Activated CD4-positive, alpha-beta T cell treated with anti-CD3 and anti-CD28 coated beads, Interleukin-2, amount 10 ng/mL, durations not matched to agents 24 days and 14 days (primary cell): ENCODE measurements around the gene ADAMTS19. TPM values are rescaled to one million over a fixed set of nuclear protein-coding genes. Genes with fewer than 3 reads are reported as not detected.

ENCODE experiments used
- DNase-seq: peaks from one replicate; pipeline ENCODE4 v3.0.0; 2022
- H3K27ac Mint-ChIP-seq: one replicate; pipeline ENCODE4 v1.8.0; 2022; ENCODE audit warnings: mild to moderate bottlenecking, mixed read lengths
- H3K27me3 Mint-ChIP-seq: one replicate; pipeline ENCODE4 v1.8.0; 2022; ENCODE audit warnings: mixed read lengths
- H3K36me3 Mint-ChIP-seq: one replicate; pipeline ENCODE4 v1.8.0; 2022; ENCODE audit warnings: low read depth, mild to moderate bottlenecking, mixed read lengths
- H3K4me1 Mint-ChIP-seq: one replicate; pipeline ENCODE4 v1.8.0; 2021; ENCODE audit warnings: mixed read lengths
- H3K4me3 Mint-ChIP-seq: one replicate; pipeline ENCODE4 v1.8.0; 2022; ENCODE audit warnings: mild to moderate bottlenecking, moderate library complexity, mixed read lengths
- H3K9me3 Mint-ChIP-seq: one replicate; pipeline ENCODE4 v1.8.0; 2021; ENCODE audit warnings: mixed read lengths
- intact Hi-C: fragments of 100-400 bp; cut with micrococcal nuclease; formaldehyde crosslinking; loops from one replicate; pipeline ENCODE4 v1.15.1; 2023
- total RNA-seq: library from RNA; stranded (reverse); gene quantifications from 2 replicates; pipeline ENCODE4 v1.2.3, GENCODE V29; 2022

Gene ADAMTS19
- total RNA-seq, 1 donor from 2014 or later, result not detected

DNA sequence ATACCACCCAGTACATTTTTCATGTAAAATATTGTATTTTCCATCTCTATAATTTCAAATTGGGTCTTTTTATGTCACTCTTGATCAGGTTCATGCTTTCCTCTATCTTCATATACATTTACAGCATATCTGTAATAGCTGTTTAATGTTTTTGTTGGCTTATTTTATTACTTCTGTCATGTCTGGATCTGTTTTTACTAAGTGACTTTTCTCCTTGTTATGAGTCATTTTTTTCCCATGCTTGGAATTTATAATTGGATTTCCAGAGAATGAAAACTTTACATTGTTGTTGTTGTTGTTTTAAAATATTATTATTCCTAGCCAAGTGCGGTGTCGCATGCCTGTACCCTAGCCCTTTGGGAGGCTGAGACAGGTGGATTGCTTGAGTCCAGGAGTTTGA is 5.6 kb upstream of the ADAMTS19 start:
- Mint-ChIP-seq H3K4me3 (no peak overlapping the region), H3K27me3 (peaks cover 17% of the 10 kb centered on the region), H3K9me3 (no peaks in the 10 kb centered on the region), H3K27ac (no peak overlapping the region), H3K4me1 (no peaks in the 10 kb centered on the region), H3K36me3 (no peaks in the 10 kb centered on the region)
- intact Hi-C loops, result no loop called here
- DNase-seq, result no peak

DNA sequence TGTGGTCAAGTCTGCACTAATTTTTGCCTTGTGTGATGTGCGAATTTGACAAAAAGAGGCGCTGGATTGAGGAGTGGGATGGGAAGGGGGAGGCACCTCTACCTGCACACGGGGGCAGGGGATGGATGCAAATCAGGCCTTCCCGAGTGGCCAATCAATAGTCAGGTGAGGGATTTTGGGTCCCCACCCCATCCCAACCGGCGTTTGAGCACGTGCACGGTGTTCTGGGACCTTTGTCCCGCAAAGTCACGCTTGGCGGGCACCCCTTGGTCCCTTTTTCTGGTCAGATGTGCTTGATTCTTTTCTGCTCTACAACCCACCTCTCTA is 685 bp upstream of the ADAMTS19 start:
- Mint-ChIP-seq H3K27ac (no peak overlapping the region), H3K4me3 (no peak overlapping the region), H3K9me3 (no peaks in the 10 kb centered on the region), H3K36me3 (no peaks in the 10 kb centered on the region), H3K4me1 (peaks cover 5% of the 10 kb centered on the region), H3K27me3 (peaks cover 47% of the 10 kb centered on the region)
- intact Hi-C loops, result no loop called here
- no peak for DNase-seq

DNA sequence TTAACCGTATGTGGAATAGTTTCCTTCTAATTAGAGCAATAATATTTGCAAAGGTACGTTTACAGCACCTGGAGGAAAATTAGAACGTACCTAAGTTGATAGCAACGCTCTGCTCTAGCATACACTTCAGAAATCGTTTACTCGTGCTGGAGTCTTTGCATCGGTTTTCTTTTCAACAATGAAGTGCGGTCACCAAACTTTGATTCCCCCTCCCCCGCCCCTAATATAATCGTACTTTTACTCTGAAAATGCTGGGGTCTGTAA is 506 bp downstream of the ADAMTS19 start:
- Mint-ChIP-seq H3K27ac (no peak overlapping the region), H3K27me3 (peaks cover 47% of the 10 kb centered on the region), H3K9me3 (no peaks in the 10 kb centered on the region), H3K4me3 (peak overlapping the region; percentile 27), H3K4me1 (peaks cover 5% of the 10 kb centered on the region), H3K36me3 (no peaks in the 10 kb centered on the region)
- intact Hi-C loops, result no loop called here
- no peak for DNase-seq

DNA sequence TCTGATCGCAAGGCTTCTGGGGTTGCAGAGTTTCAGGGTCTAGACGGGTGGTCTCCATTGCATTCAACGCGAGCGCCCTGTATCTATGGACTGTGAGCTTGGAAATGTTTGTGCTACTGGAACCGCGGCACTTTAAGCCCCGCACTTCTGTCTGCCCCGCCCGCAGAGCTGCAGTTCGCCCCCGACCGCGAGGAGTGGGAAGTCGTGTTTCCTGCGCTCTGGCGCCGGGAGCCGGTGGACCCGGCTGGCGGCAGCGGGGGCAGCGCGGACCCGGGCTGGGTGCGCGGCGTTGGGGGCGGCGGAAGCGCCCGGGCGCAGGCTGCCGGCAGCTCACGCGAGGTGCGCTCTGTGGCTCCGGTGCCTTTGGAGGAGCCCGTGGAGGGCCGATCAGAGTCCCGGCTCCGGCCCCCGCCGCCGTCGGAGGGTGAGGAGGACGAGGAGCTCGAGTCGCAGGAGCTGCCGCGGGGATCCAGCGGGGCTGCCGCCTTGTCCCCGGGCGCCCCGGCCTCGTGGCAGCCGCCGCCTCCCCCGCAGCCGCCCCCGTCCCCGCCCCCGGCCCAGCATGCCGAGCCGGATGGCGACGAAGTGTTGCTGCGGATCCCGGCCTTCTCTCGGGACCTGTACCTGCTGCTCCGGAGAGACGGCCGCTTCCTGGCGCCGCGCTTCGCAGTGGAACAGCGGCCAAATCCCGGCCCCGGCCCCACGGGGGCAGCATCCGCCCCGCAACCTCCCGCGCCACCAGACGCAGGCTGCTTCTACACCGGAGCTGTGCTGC is 1.0 kb downstream of the ADAMTS19 start:
- peaks cover 47% of the 10 kb centered on the region for H3K27me3 Mint-ChIP-seq
- no peaks in the 10 kb centered on the region for H3K9me3 Mint-ChIP-seq
- H3K4me3 Mint-ChIP-seq, result no peak overlapping the region

DNA sequence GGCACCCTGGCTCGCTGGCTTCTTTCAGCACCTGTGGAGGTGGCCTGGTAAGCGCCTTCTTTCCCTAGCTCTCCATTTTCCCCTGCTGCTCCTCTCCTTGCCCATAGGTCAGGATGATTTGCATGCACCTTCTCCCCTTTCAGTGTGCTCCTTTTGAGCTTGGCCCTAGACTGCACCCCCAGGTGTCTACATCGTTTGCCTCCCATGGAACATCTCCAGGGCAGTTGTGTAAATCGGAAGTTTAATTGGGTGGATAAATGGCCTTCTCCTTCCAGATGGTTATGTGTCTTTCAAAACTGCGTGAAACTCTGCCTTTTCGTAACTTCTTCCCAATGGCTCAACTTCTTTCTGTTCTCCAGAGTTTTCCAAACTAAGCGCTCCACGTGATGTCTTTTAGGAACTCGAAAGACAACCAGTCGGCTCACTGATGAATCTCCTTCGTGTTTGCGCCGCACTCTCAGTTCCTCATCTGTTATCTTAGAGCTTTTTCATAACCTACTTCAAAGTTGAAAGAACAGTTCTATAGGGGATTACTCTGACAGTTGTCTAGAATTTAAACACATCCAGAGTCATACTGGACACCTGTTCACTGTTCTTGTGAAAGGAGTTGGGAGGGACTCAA is 1.7 kb downstream of the ADAMTS19 start:
- H3K27me3 Mint-ChIP-seq, result peaks cover 47% of the 10 kb centered on the region
- no peaks in the 10 kb centered on the region for H3K36me3 Mint-ChIP-seq
- no peaks in the 10 kb centered on the region for H3K9me3 Mint-ChIP-seq
- peaks cover 5% of the 10 kb centered on the region for H3K4me1 Mint-ChIP-seq
- H3K27ac Mint-ChIP-seq, result no peak overlapping the region
- DNase-seq, result no peak
- peak overlapping the region; percentile 43 for H3K4me3 Mint-ChIP-seq
- intact Hi-C loops, result no loop called here

More for the DNA sequence above, 1.0 kb downstream of the ADAMTS19 start:
- intact Hi-C loops, result no loop called here
- no peaks in the 10 kb centered on the region for H3K36me3 Mint-ChIP-seq
- peaks cover 5% of the 10 kb centered on the region for H3K4me1 Mint-ChIP-seq
- DNase-seq, result peak; percentile 56
- no peak overlapping the region for H3K27ac Mint-ChIP-seq

DNA sequence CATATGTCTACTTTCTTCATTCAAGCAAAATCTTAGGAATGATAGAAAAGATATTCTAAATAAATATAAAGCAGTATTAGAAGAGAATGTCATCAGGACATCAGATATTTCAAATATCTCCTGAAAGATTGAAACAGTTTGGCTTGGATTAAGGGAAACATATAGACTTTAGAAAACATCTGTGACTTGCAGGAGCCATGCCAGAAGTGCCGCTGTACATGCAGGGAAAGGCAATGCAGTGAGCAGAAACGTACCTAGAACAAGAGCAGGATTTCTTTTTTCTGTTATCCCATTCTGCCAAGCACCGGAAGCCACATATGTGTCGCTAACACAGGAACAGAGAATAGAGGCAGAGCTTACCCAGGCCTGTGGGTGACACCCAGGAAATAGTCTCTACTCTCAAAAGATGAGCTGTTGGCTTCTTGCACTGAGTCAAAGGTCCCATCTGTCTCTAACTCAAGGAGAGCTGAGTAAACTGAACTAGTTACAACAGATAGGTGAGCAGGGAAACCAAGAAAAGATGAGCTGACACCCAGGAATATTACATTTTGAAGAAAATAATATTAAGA is 5.8 kb downstream of the ADAMTS19 start:
- DNase-seq, result no peak
- no peak overlapping the region for H3K4me3 Mint-ChIP-seq
- H3K4me1 Mint-ChIP-seq, result peaks cover 3% of the 10 kb centered on the region
- H3K27me3 Mint-ChIP-seq, result peaks cover 20% of the 10 kb centered on the region
- H3K27ac Mint-ChIP-seq, result no peak overlapping the region
- intact Hi-C loops, result no loop called here
- H3K36me3 Mint-ChIP-seq, result no peaks in the 10 kb centered on the region
- no peaks in the 10 kb centered on the region for H3K9me3 Mint-ChIP-seq

DNA sequence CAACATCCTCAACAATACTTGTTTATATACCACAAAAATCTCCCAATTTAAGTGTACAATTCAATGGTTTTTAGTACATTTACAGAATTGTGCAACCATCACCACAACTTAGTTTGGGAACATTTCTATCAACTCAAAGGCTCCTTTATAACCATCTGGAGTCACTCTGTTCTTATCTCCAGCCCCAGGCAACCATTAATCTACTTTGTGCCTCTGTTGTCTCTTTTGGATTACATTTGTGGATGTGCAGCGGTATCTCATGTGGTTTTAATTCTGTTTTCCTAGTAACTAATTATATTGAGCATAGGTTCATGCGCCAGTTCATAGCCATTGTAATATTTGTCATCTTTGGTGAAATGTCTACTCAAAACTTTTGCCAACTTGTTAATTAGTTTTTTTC is 14.4 kb downstream of the ADAMTS19 start:
- H3K4me1 Mint-ChIP-seq, result no peaks in the 10 kb centered on the region
- H3K27me3 Mint-ChIP-seq, result no peaks in the 10 kb centered on the region
- DNase-seq, result no peak
- intact Hi-C loops, result no loop called here
- H3K9me3 Mint-ChIP-seq, result no peaks in the 10 kb centered on the region
- no peak overlapping the region for H3K4me3 Mint-ChIP-seq
- no peak overlapping the region for H3K27ac Mint-ChIP-seq
- H3K36me3 Mint-ChIP-seq, result no peaks in the 10 kb centered on the region

DNA sequence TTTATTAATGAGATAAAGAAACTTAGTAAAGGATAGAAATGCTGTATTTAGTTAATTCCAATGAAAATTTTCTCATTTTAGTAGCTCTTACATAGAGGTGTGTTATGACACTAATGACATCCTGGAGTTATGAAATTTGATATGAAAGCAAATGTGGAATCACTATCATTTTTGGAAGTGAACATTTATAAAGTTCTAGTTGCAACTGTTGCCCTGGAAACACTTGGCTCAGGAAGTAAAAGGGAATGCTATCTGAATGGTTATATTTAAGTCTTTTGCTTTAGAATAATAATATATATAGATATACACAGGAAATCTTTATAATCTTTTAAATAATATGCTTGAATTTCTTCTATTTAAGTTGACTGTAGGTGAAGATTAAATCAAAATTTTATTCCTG is 16.7 kb downstream of the ADAMTS19 start:
- no peak for DNase-seq
- H3K9me3 Mint-ChIP-seq, result no peaks in the 10 kb centered on the region
- no peaks in the 10 kb centered on the region for H3K4me1 Mint-ChIP-seq
- no peak overlapping the region for H3K27ac Mint-ChIP-seq
- H3K27me3 Mint-ChIP-seq, result no peaks in the 10 kb centered on the region
- intact Hi-C loops, result no loop called here
- no peak overlapping the region for H3K4me3 Mint-ChIP-seq
- no peaks in the 10 kb centered on the region for H3K36me3 Mint-ChIP-seq

DNA sequence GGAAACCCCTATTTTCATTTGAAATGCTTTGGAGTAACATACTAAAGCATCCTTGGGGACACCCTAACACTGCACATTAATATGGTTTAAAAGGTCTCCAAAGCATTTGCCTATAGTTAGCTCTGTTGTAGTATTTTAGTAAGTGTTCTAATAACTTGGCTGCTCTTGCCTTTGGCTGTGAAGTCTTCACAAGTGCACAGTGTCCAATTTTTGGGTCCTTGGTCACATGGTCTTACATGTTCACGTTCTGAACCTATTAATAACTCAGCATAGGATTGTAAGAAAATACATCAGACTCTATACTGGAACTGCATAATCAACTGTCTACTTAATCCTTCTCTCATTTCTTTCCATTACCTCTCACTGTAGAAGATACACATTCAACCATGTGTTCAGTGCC is 17.4 kb downstream of the ADAMTS19 start:
- intact Hi-C loops, result no loop called here
- no peaks in the 10 kb centered on the region for H3K9me3 Mint-ChIP-seq
- no peak overlapping the region for H3K27ac Mint-ChIP-seq
- no peak for DNase-seq
- H3K27me3 Mint-ChIP-seq, result no peaks in the 10 kb centered on the region
- no peak overlapping the region for H3K4me3 Mint-ChIP-seq
- H3K4me1 Mint-ChIP-seq, result no peaks in the 10 kb centered on the region
- no peaks in the 10 kb centered on the region for H3K36me3 Mint-ChIP-seq

DNA sequence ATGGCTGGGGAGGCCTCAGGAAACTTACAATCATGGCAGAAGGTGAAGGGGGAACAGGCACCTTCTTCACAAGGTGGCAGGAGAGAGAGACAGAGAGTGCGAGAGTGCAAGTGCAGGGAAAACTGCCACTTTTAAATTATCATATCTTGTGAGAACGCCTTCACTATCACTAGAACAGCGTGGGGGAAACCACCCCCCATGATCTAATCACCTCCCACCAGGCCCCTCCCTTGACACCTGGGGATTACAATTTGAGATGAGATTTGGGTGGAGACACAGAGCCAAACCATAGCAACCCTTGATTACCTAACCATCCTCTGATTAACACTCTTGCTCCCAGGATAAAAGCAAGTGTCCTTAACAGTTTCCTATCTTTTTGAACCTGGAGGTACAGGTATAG is 21.1 kb downstream of the ADAMTS19 start:
- Mint-ChIP-seq H3K27me3 (no peaks in the 10 kb centered on the region), H3K36me3 (no peaks in the 10 kb centered on the region), H3K27ac (no peak overlapping the region), H3K4me3 (no peak overlapping the region), H3K4me1 (no peaks in the 10 kb centered on the region), H3K9me3 (no peaks in the 10 kb centered on the region)
- intact Hi-C loops, result no loop called here
- no peak for DNase-seq

DNA sequence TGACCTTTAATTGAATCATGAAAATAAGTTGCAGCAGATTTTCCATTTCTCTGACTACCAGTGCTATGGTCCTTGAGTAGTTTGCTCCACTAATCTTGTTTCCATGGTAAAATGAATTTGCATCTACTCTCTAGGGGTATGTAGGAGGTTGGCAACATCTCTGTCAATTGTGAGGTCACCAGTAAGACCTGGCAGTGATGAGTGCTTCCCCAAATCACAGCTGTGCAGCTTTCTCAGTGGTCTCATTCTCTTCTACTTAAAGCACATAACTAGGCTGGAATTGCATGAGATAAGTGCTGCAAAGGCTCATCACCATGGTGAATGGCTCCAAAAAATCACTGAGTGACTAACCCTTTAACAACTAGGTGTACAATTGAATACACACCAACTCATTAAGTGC is 36.3 kb downstream of the ADAMTS19 start:
- H3K9me3 Mint-ChIP-seq, result no peaks in the 10 kb centered on the region
- H3K36me3 Mint-ChIP-seq, result no peaks in the 10 kb centered on the region
- no peaks in the 10 kb centered on the region for H3K27me3 Mint-ChIP-seq
- H3K4me1 Mint-ChIP-seq, result no peaks in the 10 kb centered on the region
- DNase-seq, result no peak
- no peak overlapping the region for H3K27ac Mint-ChIP-seq
- intact Hi-C loops, result no loop called here
- H3K4me3 Mint-ChIP-seq, result no peak overlapping the region

DNA sequence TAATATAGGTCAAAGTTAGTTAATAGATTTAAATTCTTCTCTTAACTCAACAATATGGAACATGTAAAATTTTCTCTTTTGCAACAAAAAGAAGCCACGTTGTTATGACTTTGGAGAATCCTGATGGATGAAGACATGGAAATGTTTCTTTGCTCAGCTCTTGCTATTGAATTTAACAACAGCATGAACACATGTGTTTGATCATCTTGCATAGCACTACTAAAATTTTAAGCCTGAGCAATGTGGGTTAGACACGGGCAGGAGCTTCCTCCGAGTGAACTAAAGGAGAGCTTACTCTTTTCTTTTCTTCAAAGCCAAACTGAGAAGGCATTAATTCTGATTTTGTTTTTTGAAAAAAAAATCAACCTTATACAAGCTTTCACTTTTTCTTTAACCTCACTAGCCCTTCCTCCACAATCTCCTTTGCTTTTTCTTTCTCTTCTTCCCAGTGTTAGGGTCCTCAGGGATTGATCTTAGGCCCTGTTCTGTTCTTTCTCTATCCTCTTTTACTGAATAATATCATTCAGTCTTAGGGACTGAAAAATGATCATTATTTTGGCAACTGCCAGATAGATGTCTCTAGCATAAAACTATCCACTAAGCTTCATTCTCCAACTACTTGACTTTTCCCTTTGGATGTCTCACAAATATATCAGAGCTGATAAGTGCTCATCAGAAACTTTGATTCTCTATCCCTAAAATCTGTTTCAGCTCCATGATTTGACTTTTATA is 36.9 kb downstream of the ADAMTS19 start:
- no peaks in the 10 kb centered on the region for H3K27me3 Mint-ChIP-seq
- H3K36me3 Mint-ChIP-seq, result no peaks in the 10 kb centered on the region
- DNase-seq, result no peak
- no peaks in the 10 kb centered on the region for H3K9me3 Mint-ChIP-seq
- no peak overlapping the region for H3K27ac Mint-ChIP-seq
- intact Hi-C loops, result no loop called here
- H3K4me3 Mint-ChIP-seq, result no peak overlapping the region
- no peaks in the 10 kb centered on the region for H3K4me1 Mint-ChIP-seq

DNA sequence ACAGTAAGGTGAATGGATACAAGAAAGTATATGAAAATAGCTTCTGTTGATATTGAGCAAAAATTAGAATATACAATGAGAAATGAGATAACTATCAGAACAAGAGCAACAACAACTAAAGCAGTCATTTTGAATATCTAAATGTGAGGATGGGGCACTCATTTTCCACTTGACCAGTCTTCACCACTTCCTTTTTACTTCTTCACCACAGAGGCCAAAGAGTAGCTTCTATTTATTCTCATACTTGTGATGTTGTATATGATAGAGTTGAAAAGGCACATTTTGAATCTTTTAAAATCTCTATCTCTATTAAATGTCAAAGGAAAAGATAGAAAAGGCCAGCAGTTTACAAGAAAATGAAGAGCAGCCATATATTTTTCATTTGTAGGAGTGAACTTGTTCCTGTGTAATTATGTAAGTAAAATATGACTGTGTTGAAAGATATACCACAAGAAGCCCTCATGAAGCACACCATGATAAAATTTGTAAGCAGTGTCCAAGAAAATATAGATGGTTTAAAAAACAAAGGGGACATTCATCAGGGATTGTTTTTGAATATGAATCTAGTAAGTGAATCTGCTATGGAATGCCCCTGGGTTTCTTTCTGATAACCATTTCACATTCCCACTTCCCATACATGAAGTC is 39.2 kb downstream of the ADAMTS19 start:
- no peaks in the 10 kb centered on the region for H3K9me3 Mint-ChIP-seq
- H3K4me1 Mint-ChIP-seq, result no peaks in the 10 kb centered on the region
- no peak overlapping the region for H3K4me3 Mint-ChIP-seq
- no peaks in the 10 kb centered on the region for H3K36me3 Mint-ChIP-seq
- DNase-seq, result no peak
- intact Hi-C loops, result no loop called here
- H3K27ac Mint-ChIP-seq, result no peak overlapping the region
- H3K27me3 Mint-ChIP-seq, result no peaks in the 10 kb centered on the region

DNA sequence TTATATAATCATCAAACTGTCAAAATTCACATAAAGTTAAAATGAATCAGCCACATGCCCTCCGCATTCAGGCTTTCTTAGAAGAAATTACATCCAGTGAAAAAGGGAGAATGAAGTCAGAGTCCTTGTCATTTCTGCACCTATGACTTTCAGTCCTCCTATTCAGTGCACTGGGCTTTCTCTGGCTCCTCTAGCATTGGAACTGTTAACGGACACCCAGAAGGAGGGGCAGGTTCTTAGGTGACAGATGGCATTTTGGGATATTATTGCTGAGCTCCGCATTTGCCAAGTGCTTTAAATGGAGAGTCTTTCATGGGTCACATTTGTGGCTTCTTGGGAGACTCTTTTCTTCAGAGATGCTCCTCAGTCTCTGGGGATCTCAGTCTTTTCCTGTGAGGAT is 40.0 kb downstream of the ADAMTS19 start:
- Mint-ChIP-seq H3K36me3 (no peaks in the 10 kb centered on the region), H3K4me1 (no peaks in the 10 kb centered on the region), H3K27ac (no peak overlapping the region), H3K9me3 (no peaks in the 10 kb centered on the region), H3K4me3 (no peak overlapping the region), H3K27me3 (no peaks in the 10 kb centered on the region)
- intact Hi-C loops, result no loop called here
- no peak for DNase-seq
